ENCODE data around the gene LENG8. TPM values are rescaled to one million over a fixed set of nuclear protein-coding genes. Genes with fewer than 3 reads are reported as not detected.
A peak's percentile ranks its signal among the peaks of the same experiment; 100 is the strongest.

LENG8 gene
- total RNA-seq, 1 experiment from 2014 or later, result 9.0 TPM

- DNase-seq (ENCODE audit: low read depth), result no peak
Observed at GRCh38 chr19:54422136-54422535, 26.9 kb upstream of the LENG8 start.

GRCh38 chr19:54424201-54424600 lies 24.8 kb upstream of the LENG8 start:
- DNase-seq (ENCODE audit: low read depth), result no peak

- no peak for DNase-seq (ENCODE audit: low read depth)
Observed at GRCh38 chr19:54424660-54425381, 24.2 kb upstream of the LENG8 start.

GRCh38 chr19:54425382-54425723 lies 23.6 kb upstream of the LENG8 start:
- no peak for DNase-seq (ENCODE audit: low read depth)

GRCh38 chr19:54426291-54426931 lies 22.6 kb upstream of the LENG8 start:
- DNase-seq (ENCODE audit: low read depth), result no peak

- no peak for DNase-seq (ENCODE audit: low read depth)
Observed at GRCh38 chr19:54427586-54427985, 21.4 kb upstream of the LENG8 start.

GRCh38 chr19:54428323-54429175 lies 20.4 kb upstream of the LENG8 start:
- DNase-seq (ENCODE audit: low read depth), result no peak

- no peak for DNase-seq (ENCODE audit: low read depth)
Observed at GRCh38 chr19:54429176-54429495, 19.9 kb upstream of the LENG8 start.

GRCh38 chr19:54429545-54430227 lies 19.3 kb upstream of the LENG8 start:
- no peak for DNase-seq (ENCODE audit: low read depth)

GRCh38 chr19:54430306-54431254 lies 18.4 kb upstream of the LENG8 start:
- DNase-seq (ENCODE audit: low read depth), result peak; percentile 66

- DNase-seq (ENCODE audit: low read depth), result peak; percentile 76
Observed at GRCh38 chr19:54431255-54431838, 17.7 kb upstream of the LENG8 start.

GRCh38 chr19:54432144-54432738 lies 16.8 kb upstream of the LENG8 start:
- no peak for DNase-seq (ENCODE audit: low read depth)

GRCh38 chr19:54433697-54434096 lies 15.3 kb upstream of the LENG8 start:
- no peak for DNase-seq (ENCODE audit: low read depth)

GRCh38 chr19:54434112-54434872 lies 14.7 kb upstream of the LENG8 start:
- DNase-seq (ENCODE audit: low read depth), result no peak

- DNase-seq (ENCODE audit: low read depth), result no peak
Observed at GRCh38 chr19:54434873-54435214, 14.2 kb upstream of the LENG8 start.

GRCh38 chr19:54435551-54436016 lies 13.4 kb upstream of the LENG8 start:
- no peak for DNase-seq (ENCODE audit: low read depth)

- no peak for DNase-seq (ENCODE audit: low read depth)
Observed at GRCh38 chr19:54436031-54436523, 12.9 kb upstream of the LENG8 start.

GRCh38 chr19:54436628-54437252 lies 12.3 kb upstream of the LENG8 start:
- no peak for DNase-seq (ENCODE audit: low read depth)
